HG03159 (cell line): ENCODE results near the gene AGAP1.

ENCODE experiments used
- ATAC-seq: cut with Tn5 transposase; IDR thresholded peaks from one replicate; pipeline ENCODE4 v1.9.1; 2021; ENCODE audit warnings: mild to moderate bottlenecking, moderate library complexity; ENCODE audit not compliant: unreplicated experiment

Gene AGAP1

DNA sequence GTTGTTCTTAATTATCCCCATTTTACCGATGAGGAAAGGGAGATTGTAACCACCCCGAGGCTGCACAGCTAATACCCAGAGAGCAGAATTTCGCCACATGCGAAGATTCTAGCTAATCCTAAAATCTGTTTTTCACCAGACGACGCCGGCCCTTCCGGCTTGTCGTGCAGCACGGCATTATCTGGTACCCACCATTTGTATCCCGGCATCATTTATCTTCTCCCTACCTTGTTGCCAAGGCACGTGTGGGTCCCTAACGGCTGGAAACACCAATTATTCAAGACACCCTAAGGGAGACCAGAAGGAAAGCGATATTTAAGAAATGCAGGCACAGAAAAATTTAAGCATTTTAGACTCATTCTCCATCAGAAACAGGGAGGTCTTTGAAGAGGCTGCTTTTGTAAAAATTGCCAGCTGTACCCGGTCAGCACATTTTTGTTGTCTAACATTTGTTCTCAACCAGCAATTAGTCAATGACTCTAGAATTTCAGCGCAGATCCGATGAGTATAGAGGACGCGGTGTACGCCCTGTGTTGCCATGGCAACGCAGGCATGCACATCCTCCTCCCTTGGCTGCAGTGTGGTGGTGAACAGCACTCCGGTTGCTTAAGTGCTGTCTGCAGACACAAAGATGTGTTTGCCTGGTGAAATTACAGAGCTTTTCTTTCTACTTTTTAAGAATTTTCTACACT, 111.6 kb downstream of the AGAP1 start:
- ATAC-seq: no peak

GRCh38 chr2:235606004-235606715, 112.3 kb downstream of the AGAP1 start:
- no peak for ATAC-seq

GRCh38 chr2:235607546-235608199, 113.8 kb downstream of the AGAP1 start:
- no peak for ATAC-seq

- ATAC-seq: no peak
Measured at GRCh38 chr2:235608200-235608887, 114.5 kb downstream of the AGAP1 start.

DNA sequence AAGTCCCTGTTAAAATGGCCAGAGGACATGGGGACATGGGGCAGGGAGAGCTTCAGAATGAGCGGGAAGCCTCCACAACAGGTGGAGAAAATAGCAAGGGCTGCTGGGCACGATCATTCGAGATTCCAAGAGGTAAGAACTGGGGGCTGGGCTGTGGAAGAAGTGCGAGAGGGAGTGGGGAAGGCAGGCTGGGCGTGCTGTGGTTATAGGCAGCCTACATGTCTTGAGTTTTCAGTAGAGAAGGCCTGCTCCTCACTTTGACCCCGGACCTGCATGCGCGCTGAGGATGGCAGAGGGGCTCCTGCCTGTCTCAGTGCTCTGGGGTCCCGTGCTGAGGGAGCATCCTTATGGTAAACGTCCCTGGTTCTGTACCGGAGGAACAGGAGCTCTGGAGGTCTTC, 115.5 kb downstream of the AGAP1 start:
- no peak for ATAC-seq

DNA sequence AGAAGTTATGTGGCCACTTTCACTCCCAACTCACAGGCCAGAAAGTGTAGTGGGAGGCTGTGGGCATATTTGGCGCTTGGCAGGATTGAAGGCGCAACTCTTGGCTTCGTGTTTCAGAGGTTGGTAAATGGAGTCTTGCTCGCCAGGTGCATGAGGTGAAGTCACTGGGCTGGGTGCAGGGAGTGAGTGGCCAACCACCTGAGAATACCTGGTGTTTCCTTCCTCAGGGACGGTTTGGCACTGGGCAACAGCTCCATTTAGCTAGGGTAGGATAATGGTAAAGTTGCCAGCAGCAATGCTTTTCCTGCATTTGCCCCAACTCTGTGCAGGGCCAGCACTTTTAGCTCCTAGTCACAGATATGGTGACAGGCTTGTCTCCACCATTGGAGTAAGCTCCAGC, 115.9 kb downstream of the AGAP1 start:
- ATAC-seq: no peak

DNA sequence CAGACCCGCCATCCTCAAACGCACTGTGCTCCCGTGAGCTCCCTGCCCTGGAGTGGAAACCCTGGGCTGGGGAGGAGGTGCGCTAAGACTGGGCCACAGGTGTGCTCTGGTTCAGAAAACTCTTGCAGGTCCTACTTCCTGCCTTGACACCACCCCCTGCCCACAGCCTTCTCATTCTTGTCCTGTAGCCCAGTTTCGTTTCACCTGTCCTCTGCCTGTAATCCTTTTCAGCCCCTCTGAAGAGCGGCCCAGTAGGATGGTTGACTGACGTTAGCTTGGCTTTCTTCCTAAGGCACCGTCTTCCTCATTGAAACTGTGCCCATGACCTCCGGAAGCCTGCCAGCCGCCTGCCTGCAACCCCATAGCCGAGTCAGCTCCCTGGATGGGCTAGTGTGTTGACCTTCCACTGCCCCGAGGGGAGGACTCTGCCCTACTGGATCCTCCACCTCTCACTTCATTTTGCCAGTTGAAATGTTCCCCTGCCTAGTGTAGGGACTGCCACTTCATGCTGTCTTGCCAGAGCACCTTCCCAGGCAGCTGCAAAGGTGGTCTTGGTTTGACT, 116.9 kb downstream of the AGAP1 start:
- ATAC-seq: no peak

DNA sequence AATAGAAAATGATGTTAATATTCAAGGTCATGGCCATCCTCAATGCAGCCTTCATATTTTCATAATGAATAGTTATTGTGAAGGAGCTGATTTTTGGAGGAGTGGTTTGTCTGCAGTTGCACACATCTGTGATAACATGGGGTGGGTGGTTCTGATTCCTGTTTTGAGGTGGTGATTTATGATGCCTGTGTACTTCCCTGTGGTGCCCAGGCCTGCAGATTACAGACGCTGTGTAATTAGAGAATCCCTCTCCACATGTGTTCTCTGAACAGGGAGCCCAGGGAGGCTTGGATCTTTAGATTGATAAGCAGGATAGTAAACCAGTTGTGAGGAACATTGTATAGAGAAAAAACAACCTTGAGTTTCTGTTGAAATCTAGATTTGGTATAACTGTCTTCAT, 117.5 kb downstream of the AGAP1 start:
- no peak for ATAC-seq

DNA sequence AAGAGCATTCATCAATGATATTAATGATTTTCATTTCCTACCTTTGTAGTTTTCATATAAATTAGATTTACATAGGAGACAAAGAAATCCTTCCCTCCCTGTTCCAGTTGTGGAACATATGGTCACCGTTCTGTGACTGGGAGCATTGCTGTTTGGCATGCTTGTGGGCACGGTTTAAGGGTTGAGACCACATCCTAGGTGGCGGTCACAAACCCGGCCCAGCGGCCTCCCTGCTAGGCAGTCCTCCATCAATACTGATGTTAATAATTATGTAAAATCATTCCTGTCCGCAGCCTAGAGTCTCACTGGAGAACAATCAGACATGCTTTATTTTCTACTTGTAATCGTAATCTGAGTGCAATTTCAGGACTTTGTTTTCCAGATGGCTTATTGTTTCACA, 117.9 kb downstream of the AGAP1 start:
- no peak for ATAC-seq

DNA sequence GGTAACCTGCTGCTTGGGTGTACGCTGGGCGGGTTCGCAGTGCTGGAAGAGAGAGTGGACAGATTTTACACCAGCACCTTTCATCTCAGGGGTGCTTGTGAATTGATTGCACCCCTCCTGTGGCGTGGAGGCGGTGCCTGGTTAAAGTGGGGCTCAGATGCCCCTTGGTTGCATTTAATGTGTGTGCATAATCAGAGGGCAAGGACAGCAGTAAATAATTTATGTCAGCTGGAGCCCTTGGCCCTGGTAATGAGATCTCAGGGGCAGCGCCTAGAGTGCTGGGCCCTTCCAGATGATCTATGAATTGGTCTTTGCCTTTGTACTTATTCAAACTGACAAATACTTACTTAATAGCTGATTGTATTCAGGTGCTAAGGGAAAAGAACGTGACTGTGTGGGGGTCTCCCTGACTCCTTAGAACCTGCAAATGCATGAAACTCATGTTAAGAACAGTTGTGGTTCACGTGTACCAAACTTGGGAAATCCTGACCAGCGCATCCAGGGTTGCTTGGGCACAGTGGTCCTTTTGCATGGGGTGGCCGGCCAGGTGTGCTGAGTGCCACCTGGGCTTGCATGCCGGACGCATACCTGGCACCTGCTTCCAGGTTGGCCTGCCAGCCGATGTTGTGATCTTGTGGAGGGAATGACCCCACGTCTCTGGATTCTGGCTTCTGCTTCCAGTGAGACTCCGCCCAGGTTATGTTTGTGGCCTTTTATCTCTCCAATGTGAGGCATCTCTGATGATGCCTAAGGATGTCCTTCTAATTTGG, 118.5 kb downstream of the AGAP1 start:
- no peak for ATAC-seq

- no peak for ATAC-seq
Measured at GRCh38 chr2:235613649-235614048, 119.8 kb downstream of the AGAP1 start.

- no peak for ATAC-seq
Measured at GRCh38 chr2:235614176-235614860, 120.5 kb downstream of the AGAP1 start.

DNA sequence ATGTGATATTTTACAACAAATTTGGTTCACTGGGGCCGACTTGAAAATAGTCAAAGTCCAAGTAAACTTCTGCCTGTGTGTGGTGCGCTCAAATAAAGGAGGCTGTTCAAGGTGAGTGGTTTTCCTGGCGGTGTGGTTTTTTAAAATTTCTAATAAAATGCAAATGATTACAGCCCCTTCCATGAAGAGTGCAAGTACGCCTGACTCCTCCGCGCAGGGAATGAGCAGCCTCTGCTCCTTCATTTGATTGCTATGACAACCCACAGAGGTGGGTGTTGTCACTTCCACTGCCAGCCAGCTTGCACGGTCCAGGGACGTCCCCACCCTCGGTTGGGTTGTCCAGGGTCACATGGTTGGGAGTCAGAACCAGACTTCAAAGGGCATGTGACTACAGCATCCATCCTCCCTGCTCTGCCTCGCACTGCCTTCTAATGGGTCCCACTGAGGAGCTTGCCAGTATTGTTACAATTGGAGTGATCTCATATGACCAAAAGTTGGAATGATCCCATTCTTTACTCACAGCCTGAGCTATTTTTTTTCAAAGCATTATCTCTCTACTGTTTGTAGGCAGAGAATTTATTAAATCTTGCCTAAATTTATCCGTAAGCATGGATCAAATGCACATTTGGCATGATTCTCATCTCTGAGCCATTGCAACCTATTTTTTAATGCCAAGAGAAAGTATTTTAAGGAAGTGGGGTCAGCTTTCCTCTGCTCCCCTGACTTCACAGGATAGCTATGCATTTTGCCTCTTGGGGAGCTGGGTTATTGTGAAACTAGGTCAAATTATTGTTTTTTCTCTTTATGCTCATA, 121.3 kb downstream of the AGAP1 start:
- no peak for ATAC-seq

DNA sequence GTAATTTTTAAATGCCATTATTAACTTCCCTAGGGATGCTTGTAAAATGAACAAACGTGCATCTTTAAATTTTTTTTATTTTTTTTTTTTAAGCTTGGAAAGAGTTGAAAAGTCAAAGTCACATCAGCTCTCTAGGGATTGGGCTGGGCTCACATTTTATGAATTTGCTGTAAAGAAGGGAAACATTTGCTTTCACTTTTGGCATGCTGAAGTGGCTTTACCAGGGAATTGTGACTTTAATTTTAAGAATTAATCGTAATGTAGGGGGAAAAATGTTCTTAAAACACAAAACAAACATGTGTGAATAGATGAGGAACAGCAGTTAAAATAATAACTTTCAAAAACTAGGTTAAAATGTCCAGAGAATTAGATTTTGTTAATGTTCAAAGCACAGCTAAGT, 123.0 kb downstream of the AGAP1 start:
- no peak for ATAC-seq

GRCh38 chr2:235618039-235618438, 124.2 kb downstream of the AGAP1 start:
- ATAC-seq: no peak

DNA sequence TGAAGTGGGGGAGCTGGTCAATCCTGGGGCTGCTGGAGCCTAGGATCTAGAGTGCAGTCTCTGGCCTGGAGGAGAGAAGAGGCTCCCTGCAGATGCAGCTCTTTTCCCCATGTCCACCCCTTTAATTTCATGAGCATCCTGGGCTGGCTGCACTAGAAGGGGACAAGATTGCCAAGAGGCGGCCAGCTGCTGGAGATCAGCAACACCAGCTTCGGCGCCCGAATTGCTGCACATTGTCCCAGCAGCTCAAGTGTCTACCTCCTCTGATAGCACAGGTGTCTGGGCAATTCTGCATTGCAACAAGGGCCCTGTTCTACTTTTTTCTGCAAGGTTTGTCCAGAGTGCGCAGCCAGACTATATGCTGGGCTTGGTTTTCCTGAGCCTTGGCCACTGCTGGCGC, 125.7 kb downstream of the AGAP1 start:
- ATAC-seq: no peak

DNA sequence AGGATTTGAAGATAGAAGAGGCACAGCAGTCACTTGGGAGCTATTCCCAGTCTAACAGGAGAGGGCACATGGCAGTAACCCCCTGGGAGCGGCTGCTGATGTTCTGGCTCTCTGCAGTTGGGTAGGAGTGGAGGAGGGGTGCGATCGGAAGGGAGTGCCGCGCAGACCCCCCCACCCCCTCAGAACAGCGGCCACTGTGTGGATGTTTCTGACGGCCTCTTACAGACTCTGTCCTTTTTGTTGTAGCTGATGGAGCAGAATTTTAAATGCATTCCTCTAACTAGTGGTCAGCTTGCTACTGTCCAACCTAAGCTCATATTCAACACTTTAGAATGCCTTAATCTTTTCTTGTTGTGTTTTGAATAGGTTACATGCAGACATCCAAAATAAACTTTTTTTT, 127.9 kb downstream of the AGAP1 start:
- no peak for ATAC-seq

DNA sequence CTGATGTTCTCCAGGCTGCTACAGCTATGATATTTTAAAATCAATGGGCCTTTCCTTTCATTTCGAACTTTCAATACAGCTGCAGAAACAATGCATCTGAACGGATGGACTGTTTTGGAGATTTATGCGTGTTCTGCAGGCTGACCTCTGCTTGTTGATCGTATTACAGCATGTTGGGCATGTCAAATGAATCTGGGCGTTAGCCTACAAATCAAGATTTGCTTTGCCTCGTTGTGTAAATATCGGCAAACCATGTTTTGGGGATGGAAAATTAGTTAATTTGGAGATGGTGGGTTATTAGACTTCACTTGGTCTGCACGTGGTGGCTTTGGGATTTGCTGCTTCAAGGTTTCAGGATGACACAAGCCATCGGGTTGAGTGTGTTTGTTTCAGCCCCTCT, 129.3 kb downstream of the AGAP1 start:
- ATAC-seq: no peak

GRCh38 chr2:235623752-235624151, 129.9 kb downstream of the AGAP1 start:
- no peak for ATAC-seq
